ENCODE measurements around the gene BCL2L11. TPM values are rescaled to one million over a fixed set of nuclear protein-coding genes. Genes with fewer than 3 reads are reported as not detected.

The BCL2L11 gene
- total and polyA plus RNA-seq, 9 of the 15 experiments (the other 6 are each of a cell fraction or from before 2014, with no cell fraction given): 2.2 to 18.8 (median 5.0) TPM

GRCh38 chr2:111204706-111205105 is 84.0 kb downstream of the BCL2L11 start (continued):
- no peak for TF ChIP-seq ZNF407 (IDR thresholded peaks at IDR 0.05; ENCODE audit: low read depth)
- no peak for TF ChIP-seq CHAMP1 (IDR thresholded peaks at IDR 0.05)
- TF ChIP-seq USF1 (CRISPR knock-in tag; IDR thresholded peaks at IDR 0.05): no peak
- no peak for TF ChIP-seq NR2C1 (IDR thresholded peaks at IDR 0.05)
- no peak for TF ChIP-seq NR2C1 (tag; IDR thresholded peaks at IDR 0.05)
- no peak for TF ChIP-seq ZNF436 (CRISPR knock-in tag; IDR thresholded peaks at IDR 0.05)
- no peak for TF ChIP-seq KDM4B (IDR thresholded peaks at IDR 0.05; ENCODE audit: borderline replicate concordance in 2 of 2, low read depth in 1 of 2)
- no peak for TF ChIP-seq ZNF384 (IDR thresholded peaks at IDR 0.05; ENCODE audit: low read depth, low read length)
- TF ChIP-seq ZNF23 (CRISPR knock-in tag; IDR thresholded peaks at IDR 0.05): no peak
